IPS DF 6.9 (cell line): ENCODE measurements around the gene TNS3.
A peak's percentile ranks its signal among the peaks of the same experiment; 100 is the strongest.
"Not testable (repeated sequence)": the region's sequence is repeated elsewhere in the genome, so short reads cannot be mapped to it uniquely, and the experiment has no call there.

Experiments
- DNase-seq: peaks from one replicate; pipeline ENCODE4 v3.0.0-alpha.2; 2013; ENCODE audit warnings: low read depth, low spot score
- H3K27ac ChIP-seq: one replicate; pipeline ENCODE4 v1.5.1; 2013; ENCODE audit warnings: low read length, control low read depth
- H3K27me3 ChIP-seq: 2 replicates; pipeline ENCODE4 v1.6.1; 2013; ENCODE audit warnings: mild to moderate bottlenecking, low read length; ENCODE audit not compliant: control insufficient read depth, insufficient read depth
- H3K36me3 ChIP-seq: 2 replicates; pipeline ENCODE4 v1.6.1; 2013; ENCODE audit warnings: low read length; ENCODE audit not compliant: control insufficient read depth, insufficient read depth
- H3K4me1 ChIP-seq: 2 replicates; pipeline ENCODE4 v1.6.1; 2013; ENCODE audit warnings: low read length; ENCODE audit not compliant: control insufficient read depth, insufficient read depth
- H3K4me3 ChIP-seq: 2 replicates; pipeline ENCODE4 v1.5.1; 2013; ENCODE audit warnings: mild to moderate bottlenecking, low read length
- H3K9me3 ChIP-seq: 2 replicates; pipeline ENCODE4 v1.6.1; 2013; ENCODE audit warnings: low read length, inconsistent platforms; ENCODE audit not compliant: control insufficient read depth, insufficient read depth
- WGBS: extraction: QIAGEN DNeasy Blood & Tissue Kit; methylation state at CpG from one replicate; pipeline ENCODE4 v1.1.7; 2013; ENCODE audit warnings: mixed read lengths, missing lambda C conversion rate; ENCODE audit not compliant: insufficient read length, insufficient coverage; 5-methylcytosine and 5-hydroxymethylcytosine counted together

TNS3 gene

DNA sequence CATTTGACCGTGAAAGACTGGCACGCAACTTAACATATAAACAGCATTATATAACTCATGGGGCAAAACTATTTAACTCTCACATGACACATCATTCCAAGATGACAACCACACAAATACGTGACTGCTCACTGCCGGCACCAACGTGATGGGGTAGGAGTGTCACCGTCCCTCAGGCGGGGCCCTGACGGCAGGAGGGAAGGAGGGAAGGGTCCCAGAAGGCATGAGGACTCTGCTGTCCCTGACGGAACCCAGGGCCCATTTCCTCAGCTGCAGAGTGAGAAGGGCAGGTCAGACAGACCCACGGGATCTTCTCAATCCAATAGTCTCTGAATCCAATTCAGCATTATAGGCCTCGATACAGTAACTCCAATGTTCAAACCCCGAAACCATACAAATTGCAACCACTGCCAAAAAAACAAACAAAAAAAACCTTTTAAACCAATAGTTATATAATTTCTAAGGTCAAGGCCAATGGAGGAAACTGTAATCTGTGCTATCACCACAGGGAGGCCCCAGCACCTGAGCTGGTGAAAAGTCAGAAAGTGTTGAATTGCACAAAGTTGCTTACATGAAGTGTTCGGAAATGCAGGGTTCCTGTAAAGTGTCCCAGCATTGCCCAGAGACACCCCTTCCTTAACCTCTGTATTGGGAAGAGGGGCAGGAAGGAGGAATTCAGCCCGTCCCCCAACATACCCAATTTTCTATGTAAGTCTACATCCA is 137.4 kb downstream of the TNS3 start:
- H3K4me1 ChIP-seq, result no peaks in the 10 kb centered on the region
- H3K27me3 ChIP-seq, result no peaks in the 10 kb centered on the region
- no peak overlapping the region for H3K4me3 ChIP-seq
- H3K9me3 ChIP-seq, result no peaks in the 10 kb centered on the region
- no peaks in the 10 kb centered on the region for H3K36me3 ChIP-seq
- 100% methylated on average over 1 of the region's 14 CpGs for WGBS
- DNase-seq, result no peak
- no peak overlapping the region for H3K27ac ChIP-seq

DNA sequence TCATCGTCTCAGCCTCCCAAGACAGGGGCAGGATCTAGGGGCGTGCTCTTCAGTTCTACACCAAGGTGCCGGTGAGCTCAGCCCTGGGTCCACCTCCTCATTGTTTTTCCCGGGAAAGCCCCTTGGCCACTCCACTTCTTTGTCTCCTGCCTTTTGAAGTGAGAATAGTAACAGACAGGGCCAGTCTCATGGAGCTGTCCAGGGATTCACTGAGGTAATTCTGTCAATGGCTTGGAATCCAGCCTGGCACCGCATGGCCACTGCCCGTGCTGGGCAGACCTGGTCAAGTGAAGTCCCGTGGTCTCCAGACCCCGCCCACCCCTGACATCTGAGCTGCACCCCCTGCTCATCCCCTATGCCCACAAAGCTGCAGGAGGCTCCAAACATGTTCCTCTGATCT is 138.9 kb downstream of the TNS3 start:
- no CpG with 5 or more reads among the region's 8 CpGs for WGBS
- no peak for DNase-seq
- no peaks in the 10 kb centered on the region for H3K36me3 ChIP-seq
- no peak overlapping the region for H3K4me3 ChIP-seq
- no peaks in the 10 kb centered on the region for H3K4me1 ChIP-seq
- no peaks in the 10 kb centered on the region for H3K27me3 ChIP-seq
- no peaks in the 10 kb centered on the region for H3K9me3 ChIP-seq
- H3K27ac ChIP-seq, result no peak overlapping the region

DNA sequence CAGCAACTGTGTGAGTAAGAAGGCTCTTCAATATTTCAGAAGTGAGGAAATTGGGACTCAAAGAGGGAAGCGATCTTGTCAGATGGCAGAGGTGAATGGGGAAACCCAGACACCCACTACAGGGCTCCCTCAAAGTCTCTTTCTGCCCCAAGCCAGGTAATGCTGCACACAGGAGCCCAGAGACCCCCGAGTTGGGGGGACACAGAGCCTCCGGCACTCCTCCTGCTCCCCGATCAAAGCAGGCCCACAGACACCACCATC is 139.4 kb downstream of the TNS3 start:
- H3K27ac ChIP-seq, result no peak overlapping the region
- no peaks in the 10 kb centered on the region for H3K4me1 ChIP-seq
- H3K9me3 ChIP-seq, result no peaks in the 10 kb centered on the region
- DNase-seq, result no peak
- H3K36me3 ChIP-seq, result no peaks in the 10 kb centered on the region
- WGBS, result no CpG with 5 or more reads among the region's 4 CpGs
- no peaks in the 10 kb centered on the region for H3K27me3 ChIP-seq
- no peak overlapping the region for H3K4me3 ChIP-seq

DNA sequence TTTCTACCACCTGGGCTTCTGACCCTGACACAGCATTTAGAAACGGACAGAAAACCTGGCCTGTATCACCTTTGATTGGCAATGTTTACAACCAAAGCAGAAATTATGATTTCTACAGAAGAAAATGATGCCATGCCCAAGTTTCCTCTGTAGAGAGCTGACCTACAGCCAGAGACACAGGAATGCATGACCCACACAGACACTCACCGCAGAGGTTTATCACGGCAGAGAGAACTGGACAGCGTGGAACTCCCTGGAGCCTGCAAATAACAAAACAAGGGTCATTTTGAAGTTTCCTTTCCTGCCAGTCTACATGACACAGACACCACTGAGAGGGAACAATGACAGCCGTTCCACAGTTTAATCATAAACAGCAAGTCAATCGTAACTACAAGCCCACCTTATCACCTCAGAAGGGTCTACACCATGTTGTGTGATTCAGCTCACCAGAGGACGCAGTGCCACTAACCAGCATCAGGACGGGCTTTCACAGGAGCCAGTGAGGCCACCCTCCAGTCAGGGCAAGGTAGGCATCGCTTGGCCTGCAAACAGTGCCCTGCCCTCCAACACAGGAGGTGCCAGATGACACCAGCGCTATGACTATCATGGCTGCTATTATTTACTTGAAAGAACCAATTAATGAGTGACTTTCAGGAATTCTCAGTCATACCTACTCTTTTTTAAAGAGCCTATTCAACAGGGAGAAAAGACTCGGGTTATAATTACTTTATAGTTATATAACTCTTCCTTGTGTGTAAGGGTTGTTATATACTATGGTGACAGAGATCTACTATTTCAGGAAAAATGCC is 139.9 kb downstream of the TNS3 start:
- Histone ChIP-seq H3K4me3 (no peak overlapping the region), H3K27ac (no peak overlapping the region), H3K27me3 (no peaks in the 10 kb centered on the region), H3K36me3 (no peaks in the 10 kb centered on the region), H3K4me1 (no peaks in the 10 kb centered on the region), H3K9me3 (no peaks in the 10 kb centered on the region)
- no CpG with 5 or more reads among the region's 11 CpGs for WGBS
- no peak for DNase-seq

DNA sequence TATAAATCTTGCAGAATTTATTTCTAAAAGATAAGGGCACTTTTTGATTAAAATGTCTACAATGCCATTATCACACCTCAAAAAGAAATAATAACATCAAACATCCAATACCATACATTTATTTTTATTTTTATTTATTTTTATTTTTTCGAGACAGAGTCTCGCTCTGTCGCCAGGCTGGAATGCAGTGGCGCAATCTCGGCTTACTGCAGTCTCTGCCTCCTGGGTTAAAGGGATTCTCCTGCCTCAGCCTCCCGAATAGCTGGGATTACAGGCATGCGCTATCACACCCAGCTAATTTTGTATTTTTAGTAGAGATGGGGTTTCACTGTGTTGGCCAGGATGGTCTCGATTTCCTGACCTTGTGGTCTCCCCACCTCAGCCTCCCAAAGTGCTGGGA is 140.9 kb downstream of the TNS3 start:
- not testable (repeated sequence) for DNase-seq, H3K4me1 ChIP-seq, H3K27me3 ChIP-seq, H3K4me3 ChIP-seq, H3K9me3 ChIP-seq, H3K36me3 ChIP-seq, H3K27ac ChIP-seq
- no CpG with 5 or more reads among the region's 8 CpGs for WGBS

DNA sequence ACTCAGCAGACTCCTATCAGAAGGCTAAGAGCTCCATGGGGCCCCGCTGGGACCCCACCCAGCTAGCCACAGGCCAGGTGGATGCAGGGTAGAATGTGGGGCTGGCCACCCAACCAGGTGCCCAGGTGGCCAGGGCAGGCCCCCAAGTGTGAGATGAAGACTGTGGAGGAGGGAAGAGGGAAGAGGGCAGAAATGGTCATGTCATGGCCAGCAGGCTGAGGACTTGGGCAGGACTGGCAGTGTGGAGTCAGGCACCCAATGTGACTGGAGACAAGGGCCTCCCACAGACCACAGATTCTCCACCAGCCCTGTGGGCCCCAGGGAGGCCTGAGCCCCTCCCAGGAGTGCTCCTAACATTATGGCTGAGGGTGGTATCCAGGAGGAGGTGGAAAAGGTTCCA is 141.6 kb downstream of the TNS3 start:
- no peaks in the 10 kb centered on the region for H3K27me3 ChIP-seq
- no CpG with 5 or more reads among the region's 1 CpG for WGBS
- H3K27ac ChIP-seq, result no peak overlapping the region
- no peaks in the 10 kb centered on the region for H3K4me1 ChIP-seq
- no peaks in the 10 kb centered on the region for H3K9me3 ChIP-seq
- no peak overlapping the region for H3K4me3 ChIP-seq
- no peaks in the 10 kb centered on the region for H3K36me3 ChIP-seq
- no peak for DNase-seq

DNA sequence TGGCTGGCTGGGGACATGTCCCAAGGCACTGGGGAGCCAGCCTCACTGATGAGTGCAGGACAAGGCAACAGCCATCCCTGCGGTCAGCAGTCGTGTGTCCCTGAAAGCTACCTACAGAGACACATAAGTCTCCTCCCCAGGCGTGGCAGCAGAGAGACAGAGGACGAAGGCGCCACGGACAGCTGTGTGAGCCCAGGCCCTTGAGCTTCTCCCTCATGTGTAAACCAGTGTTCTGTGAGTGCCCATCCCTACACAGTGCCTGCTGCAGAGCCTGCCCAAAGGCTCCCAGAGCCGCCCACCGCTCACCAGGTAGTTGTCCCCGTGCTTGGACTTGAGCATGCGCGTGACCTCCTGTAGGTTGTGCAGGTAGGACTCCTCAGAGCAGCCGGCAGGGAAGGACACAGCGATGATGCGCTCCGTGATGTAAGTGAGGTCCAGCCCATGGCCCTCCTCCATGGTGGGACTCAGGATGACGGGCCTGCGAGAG is 142.7 kb downstream of the TNS3 start:
- Histone ChIP-seq H3K27me3 (no peaks in the 10 kb centered on the region), H3K36me3 (no peaks in the 10 kb centered on the region), H3K27ac (no peak overlapping the region), H3K4me3 (no peak overlapping the region), H3K9me3 (no peaks in the 10 kb centered on the region), H3K4me1 (no peaks in the 10 kb centered on the region)
- DNase-seq, result no peak
- WGBS, result no CpG with 5 or more reads among the region's 17 CpGs

DNA sequence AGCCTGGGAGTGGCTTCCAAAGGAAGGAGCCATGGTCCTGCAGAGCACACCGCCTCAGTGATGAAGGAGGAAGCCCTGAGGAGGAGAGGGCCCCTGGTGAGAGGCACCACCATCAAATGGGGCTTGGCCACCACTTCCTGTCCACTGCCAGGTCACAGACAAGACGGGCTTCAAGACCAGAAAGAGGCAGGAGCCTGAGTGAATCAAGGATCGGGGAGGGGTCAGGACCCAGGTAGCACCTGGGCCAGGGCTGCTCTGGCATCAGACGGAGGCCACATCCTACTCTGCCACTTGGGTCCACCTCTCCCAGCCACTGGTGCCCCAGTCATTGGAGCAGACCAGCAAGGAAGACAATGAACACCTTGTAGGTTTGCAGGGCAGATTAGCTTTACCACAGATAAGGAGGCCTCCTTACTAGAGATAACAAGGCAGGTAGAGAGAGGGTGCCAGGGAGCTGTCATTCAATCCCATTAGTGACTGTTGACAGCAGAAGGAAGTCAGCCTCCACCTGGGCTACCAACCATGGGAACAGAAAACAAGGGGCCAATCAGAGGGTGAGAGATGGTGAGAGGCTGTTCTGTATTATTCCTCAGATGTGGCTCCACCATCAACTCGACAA is 143.4 kb downstream of the TNS3 start:
- no peak for DNase-seq
- no peaks in the 10 kb centered on the region for H3K4me1 ChIP-seq
- no peak overlapping the region for H3K27ac ChIP-seq
- H3K9me3 ChIP-seq, result no peaks in the 10 kb centered on the region
- WGBS, result no CpG with 5 or more reads among the region's 5 CpGs
- H3K27me3 ChIP-seq, result no peaks in the 10 kb centered on the region
- H3K4me3 ChIP-seq, result no peak overlapping the region
- H3K36me3 ChIP-seq, result no peaks in the 10 kb centered on the region

DNA sequence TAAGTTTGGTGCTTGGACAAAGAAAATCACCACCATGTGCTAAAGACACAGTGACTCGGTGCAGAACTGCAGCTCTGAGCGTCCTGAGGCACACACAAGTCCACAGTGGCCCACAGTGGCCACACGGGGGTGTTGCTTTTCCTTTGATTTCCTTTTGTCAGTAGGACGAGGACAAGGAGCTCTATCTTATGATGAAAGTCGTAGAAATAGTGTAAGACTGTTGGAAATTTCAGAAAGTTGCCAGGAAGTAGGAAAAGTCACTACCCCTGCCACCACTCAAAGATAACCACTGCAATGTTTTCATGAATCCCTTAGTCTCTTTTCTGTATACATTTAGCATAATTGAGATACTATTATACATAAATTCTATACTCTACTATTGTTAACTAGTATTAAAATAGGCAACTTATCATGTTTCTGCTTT is 146.0 kb downstream of the TNS3 start:
- Histone ChIP-seq H3K27ac (no peak overlapping the region), H3K9me3 (no peaks in the 10 kb centered on the region), H3K27me3 (no peaks in the 10 kb centered on the region), H3K36me3 (no peaks in the 10 kb centered on the region), H3K4me3 (no peak overlapping the region), H3K4me1 (peaks cover 2% of the 10 kb centered on the region; the same call in 1 of the 2 replicates)
- no CpG with 5 or more reads among the region's 5 CpGs for WGBS
- DNase-seq, result peak; percentile 37

DNA sequence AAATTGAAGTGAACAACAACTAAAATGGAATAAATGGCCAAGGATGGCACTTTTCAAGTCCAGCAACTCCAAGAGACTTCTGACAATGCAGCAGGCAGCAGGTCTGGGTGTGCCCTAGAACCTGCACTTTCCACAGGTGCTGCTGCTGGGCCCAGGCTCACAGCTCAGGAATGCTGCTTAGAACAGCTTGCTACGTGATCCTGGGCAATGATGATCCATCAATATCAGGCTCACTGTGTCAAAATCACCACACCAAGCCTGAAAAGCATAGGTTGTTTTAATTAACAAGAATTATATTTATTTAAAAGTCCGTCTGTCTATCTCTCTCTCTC is 148.4 kb downstream of the TNS3 start:
- WGBS, result no CpG with 5 or more reads among the region's 2 CpGs
- Histone ChIP-seq H3K27me3 (no peaks in the 10 kb centered on the region), H3K4me3 (no peak overlapping the region), H3K27ac (no peak overlapping the region), H3K4me1 (peaks cover 2% of the 10 kb centered on the region; the same call in 1 of the 2 replicates), H3K9me3 (no peaks in the 10 kb centered on the region), H3K36me3 (no peaks in the 10 kb centered on the region)
- DNase-seq, result no peak
